ENCODE measurements around the gene FAM89B. TPM values are rescaled to one million over a fixed set of nuclear protein-coding genes. Genes with fewer than 3 reads are reported as not detected.

Gene FAM89B
- polyA plus RNA-seq, 3 donors: 51.3 to 139 (median 70.8) TPM

DNA sequence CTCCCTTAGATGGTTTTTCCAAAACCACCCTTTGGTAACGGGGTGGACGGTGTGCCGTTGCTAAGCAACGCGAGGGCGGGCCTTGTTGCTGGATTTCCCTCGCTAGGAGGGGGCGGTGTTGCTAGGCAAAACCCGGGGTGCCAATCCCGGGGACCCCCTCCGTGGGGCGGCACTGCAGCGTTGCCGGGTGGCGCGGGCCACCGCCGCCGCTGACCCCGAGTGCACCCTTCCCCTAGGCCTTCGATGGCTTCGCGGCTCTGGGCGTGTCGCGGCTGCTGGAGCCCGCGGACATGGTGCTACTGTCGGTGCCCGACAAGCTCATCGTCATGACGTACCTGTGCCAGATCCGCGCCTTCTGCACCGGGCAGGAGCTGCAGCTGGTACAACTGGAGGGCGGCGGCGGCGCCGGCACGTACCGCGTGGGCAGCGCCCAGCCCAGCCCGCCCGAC lies 12.4 kb downstream of the FAM89B start:
- no peak overlapping the region for H3K4me3 Mint-ChIP-seq
- H3K9ac ChIP-seq (ENCODE audit: insufficient read depth, low read length, poor library complexity, severe bottlenecking): no peak overlapping the region
- H3K4me1 ChIP-seq (ENCODE audit: control insufficient read depth in 1 of 2, insufficient read depth in 2 of 2, low read length in 2 of 2): peaks cover 47 to 68% of the 10 kb centered on the region in 2 donors
- H3K9me3 ChIP-seq (replicated peaks in 1 of 2; ENCODE audit: control insufficient read depth in 1 of 2, insufficient read depth in 1 of 2, low read length in 2 of 2): no peaks in the 10 kb centered on the region
- TF ChIP-seq, protein P1, sequence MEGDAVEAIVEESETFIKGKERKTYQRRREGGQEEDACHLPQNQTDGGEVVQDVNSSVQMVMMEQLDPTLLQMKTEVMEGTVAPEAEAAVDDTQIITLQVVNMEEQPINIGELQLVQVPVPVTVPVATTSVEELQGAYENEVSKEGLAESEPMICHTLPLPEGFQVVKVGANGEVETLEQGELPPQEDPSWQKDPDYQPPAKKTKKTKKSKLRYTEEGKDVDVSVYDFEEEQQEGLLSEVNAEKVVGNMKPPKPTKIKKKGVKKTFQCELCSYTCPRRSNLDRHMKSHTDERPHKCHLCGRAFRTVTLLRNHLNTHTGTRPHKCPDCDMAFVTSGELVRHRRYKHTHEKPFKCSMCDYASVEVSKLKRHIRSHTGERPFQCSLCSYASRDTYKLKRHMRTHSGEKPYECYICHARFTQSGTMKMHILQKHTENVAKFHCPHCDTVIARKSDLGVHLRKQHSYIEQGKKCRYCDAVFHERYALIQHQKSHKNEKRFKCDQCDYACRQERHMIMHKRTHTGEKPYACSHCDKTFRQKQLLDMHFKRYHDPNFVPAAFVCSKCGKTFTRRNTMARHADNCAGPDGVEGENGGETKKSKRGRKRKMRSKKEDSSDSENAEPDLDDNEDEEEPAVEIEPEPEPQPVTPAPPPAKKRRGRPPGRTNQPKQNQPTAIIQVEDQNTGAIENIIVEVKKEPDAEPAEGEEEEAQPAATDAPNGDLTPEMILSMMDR (IDR thresholded peaks at IDR 0.05): no peak
- peaks cover 91% of the 10 kb centered on the region for H3K79me2 ChIP-seq (ENCODE audit: insufficient read depth, low read length)
- no peak overlapping the region for H3K4me2 ChIP-seq (replicated peaks; ENCODE audit: extremely low read depth, low read length, poor library complexity, severe bottlenecking)
- H3K9me3 Mint-ChIP-seq: no peaks in the 10 kb centered on the region
- H2AFZ ChIP-seq (ENCODE audit: insufficient read depth, low read depth, low read length, poor library complexity, severe bottlenecking): no peak overlapping the region
- DNase-seq: no peak
- no peak overlapping the region for H3K27ac ChIP-seq (ENCODE audit: low read depth in 1 of 2, low read length in 2 of 2)
- peaks cover 60 to 79% of the 10 kb centered on the region in 2 donors for H3K36me3 Mint-ChIP-seq
- no peak overlapping the region for H3K4me3 ChIP-seq (replicated peaks in 1 of 3; ENCODE audit: low read depth in 2 of 3, low read length in 3 of 3)
- peaks cover 97% of the 10 kb centered on the region for H4K20me1 ChIP-seq (ENCODE audit: insufficient read depth, low read length)
- no peaks in the 10 kb centered on the region for H3K27me3 ChIP-seq (ENCODE audit: control insufficient read depth in 2 of 2, insufficient read depth in 2 of 2, low read length in 2 of 2)
- H3K27me3 Mint-ChIP-seq (ENCODE audit: low read depth in 3 of 3): peaks cover 0 to 2% (median 0%) of the 10 kb centered on the region in 3 donors
- 99% methylated on average over 31 of the region's 46 CpGs for WGBS (ENCODE audit: insufficient coverage)
- peaks cover 65 to 71% of the 10 kb centered on the region in 2 donors for H3K36me3 ChIP-seq (replicated peaks in 1 of 2; ENCODE audit: control insufficient read depth in 1 of 2, insufficient read depth in 2 of 2, low read length in 2 of 2)
- intact Hi-C loops (cut with micrococcal nuclease): no loop called here
- H3K27ac Mint-ChIP-seq: peak overlapping the region in 2 of 7 donors; percentile 41 to 63
- peaks cover 64% of the 10 kb centered on the region for H3K4me1 Mint-ChIP-seq

DNA sequence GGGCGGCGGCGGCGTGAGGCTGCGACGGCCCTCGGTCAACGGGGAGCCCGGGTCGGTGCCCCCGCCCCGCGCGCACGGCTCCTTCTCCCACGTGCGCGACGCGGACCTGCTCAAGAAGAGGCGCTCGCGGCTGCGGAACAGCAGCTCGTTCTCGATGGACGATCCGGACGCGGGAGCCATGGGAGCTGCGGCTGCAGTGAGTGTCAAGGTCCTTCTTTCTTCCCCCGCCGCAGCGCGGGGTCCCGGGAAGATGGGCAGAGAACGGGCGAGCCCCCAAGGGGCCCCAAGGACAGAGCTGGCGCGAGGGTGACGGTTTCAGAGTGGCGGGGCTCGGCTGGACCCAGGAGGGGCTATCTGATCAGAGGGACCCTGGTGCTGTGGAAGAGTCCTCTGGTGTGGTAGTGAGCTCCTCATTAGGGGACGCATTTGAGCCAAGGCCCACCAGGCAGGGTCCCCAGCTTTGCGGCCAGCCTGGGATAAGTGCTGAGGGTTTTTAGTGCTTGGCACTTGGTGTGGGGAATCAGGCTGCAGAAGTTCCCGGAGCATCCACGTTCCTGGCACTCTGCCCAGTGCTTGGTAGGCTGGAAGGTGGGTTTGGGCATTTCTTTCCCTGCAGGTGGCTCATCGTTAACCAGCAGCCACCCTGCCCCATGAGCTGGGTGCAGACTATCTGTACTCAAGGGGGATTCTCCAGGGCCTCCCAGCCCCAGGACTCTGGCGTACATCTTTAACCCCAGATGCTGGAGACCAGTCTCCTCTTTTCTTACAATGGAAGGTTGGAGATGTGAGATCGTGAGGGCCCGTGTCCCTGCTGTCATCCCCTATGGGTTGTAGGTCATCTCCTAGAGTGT lies 13.3 kb downstream of the FAM89B start:
- peak overlapping the region in 1 of 2 donors; percentile 87 for H3K4me3 Mint-ChIP-seq

More for the DNA sequence above, 13.3 kb downstream of the FAM89B start:
- peaks cover 61 to 79% of the 10 kb centered on the region in 2 donors for H3K36me3 Mint-ChIP-seq
- no peak for DNase-seq
- peak overlapping the region; percentile 82 for H3K4me2 ChIP-seq (replicated peaks; ENCODE audit: extremely low read depth, low read length, poor library complexity, severe bottlenecking)
- H3K4me1 Mint-ChIP-seq: peaks cover 59% of the 10 kb centered on the region
- intact Hi-C loops (cut with micrococcal nuclease): no loop called here
- TF ChIP-seq, protein P1 (IDR thresholded peaks at IDR 0.05): no peak
- peaks cover 44 to 64% of the 10 kb centered on the region in 2 donors for H3K4me1 ChIP-seq (ENCODE audit: control insufficient read depth in 1 of 2, insufficient read depth in 2 of 2, low read length in 2 of 2)
- no peak overlapping the region for H3K9ac ChIP-seq (ENCODE audit: insufficient read depth, low read length, poor library complexity, severe bottlenecking)
- H3K79me2 ChIP-seq (ENCODE audit: insufficient read depth, low read length): peaks cover 88% of the 10 kb centered on the region
- no peak overlapping the region for H2AFZ ChIP-seq (ENCODE audit: insufficient read depth, low read depth, low read length, poor library complexity, severe bottlenecking)
- H3K4me3 ChIP-seq (replicated peaks in 1 of 3; ENCODE audit: low read depth in 2 of 3, low read length in 3 of 3): peak overlapping the region in 1 of 3 experiments; percentile 74
- peaks cover 65 to 71% of the 10 kb centered on the region in 2 donors for H3K36me3 ChIP-seq (replicated peaks in 1 of 2; ENCODE audit: control insufficient read depth in 1 of 2, insufficient read depth in 2 of 2, low read length in 2 of 2)
- peak overlapping the region in 6 of 7 donors; percentile 91 to 98 (median 96) for H3K27ac Mint-ChIP-seq
- H3K27me3 ChIP-seq (ENCODE audit: control insufficient read depth in 2 of 2, insufficient read depth in 2 of 2, low read length in 2 of 2): no peaks in the 10 kb centered on the region
- peaks cover 0 to 2% (median 0%) of the 10 kb centered on the region in 3 donors for H3K27me3 Mint-ChIP-seq (ENCODE audit: low read depth in 3 of 3)
- H3K9me3 Mint-ChIP-seq: no peaks in the 10 kb centered on the region
- H3K27ac ChIP-seq (ENCODE audit: low read depth in 1 of 2, low read length in 2 of 2): peak overlapping the region; percentile 86 to 89
- WGBS (ENCODE audit: insufficient coverage): 94% methylated on average over 48 of the region's 51 CpGs
- no peaks in the 10 kb centered on the region for H3K9me3 ChIP-seq (replicated peaks in 1 of 2; ENCODE audit: control insufficient read depth in 1 of 2, insufficient read depth in 1 of 2, low read length in 2 of 2)
- peaks cover 97% of the 10 kb centered on the region for H4K20me1 ChIP-seq (ENCODE audit: insufficient read depth, low read length)
